Heart left ventricle (tissue), 16 donors: ENCODE data around the gene APC. TPM values are rescaled to one million over a fixed set of nuclear protein-coding genes. Genes with fewer than 3 reads are reported as not detected.

Experiments
- ATAC-seq, 4 donors: fragments of 200-7000 bp; cut with Tn5 transposase; one replicate each; pipeline ENCODE4 v1.9.1; 2020 to 2022; ENCODE audit warnings: moderate library complexity in 4 of 4, mild to moderate bottlenecking in 3 of 4, moderate number of reproducible peaks in 1 of 4
- DNase-seq, 5 donors: peaks; one replicate each; pipeline ENCODE4 v3.0.0-alpha.2; 2020
- H3K27ac ChIP-seq, 12 donors: fragments of 200-600 bp; sonication (generic) in 4 of 12; one replicate each; pipeline versions ENCODE4 v1.5.0 to v1.8.0; 2016 to 2022; ENCODE audit warnings: mild to moderate bottlenecking in 2 of 12
- H3K27me3 ChIP-seq, 9 donors: fragments of 200-600 bp; sonication (generic) in 2 of 9; one replicate each; pipeline versions ENCODE4 v1.5.1 to v1.8.0; 2016 to 2022; ENCODE audit warnings: mild to moderate bottlenecking in 3 of 9
- H3K36me3 ChIP-seq, 9 donors: fragments of 200-600 bp; sonication (generic) in 2 of 9; one replicate each; pipeline versions ENCODE4 v1.5.0 to v1.8.0; 2018 to 2022; ENCODE audit warnings: mild to moderate bottlenecking in 2 of 9
- H3K4me1 ChIP-seq, 12 donors: fragments of 200-600 bp; sonication (generic) in 4 of 12; one replicate each; pipeline versions ENCODE4 v1.5.0 to v1.8.0; 2016 to 2022; ENCODE audit warnings: mild to moderate bottlenecking in 3 of 12
- H3K4me3 ChIP-seq, 12 donors: fragments of 200-600 bp; sonication (generic) in 4 of 12; one replicate each; pipeline versions ENCODE4 v1.5.0 to v1.8.0; 2017 to 2022; ENCODE audit warnings: mild to moderate bottlenecking in 9 of 12, moderate library complexity in 4 of 12
- H3K9me3 ChIP-seq, 12 donors: fragments of 200-600 bp; sonication (generic) in 4 of 12; one replicate each; pipeline versions ENCODE4 v1.5.0 to v1.8.0; 2016 to 2022; ENCODE audit warnings: mild to moderate bottlenecking in 1 of 12
- POLR2A ChIP-seq, 2 donors: fragments of 450-650 bp; IDR thresholded peaks; one replicate each; pipeline ENCODE4 v1.6.1; 2017; ENCODE audit warnings: antibody characterized with exemption in 2 of 2, mild to moderate bottlenecking in 2 of 2, moderate library complexity in 2 of 2
- WGBS, 4 donors: extraction: QIAGEN DNeasy Blood & Tissue Kit in 2 of 4; methylation state at CpG; one replicate each; pipeline versions ENCODE4 v1.1.5 to v1.1.7; 2013 to 2018; 5-methylcytosine and 5-hydroxymethylcytosine counted together
- intact Hi-C, 10 donors: fragments of 100-400 bp; cut with DNase I; formaldehyde crosslinking; loops; one replicate each; pipeline versions ENCODE4 v1.11.1 to v1.14.2; 2022
- polyA plus RNA-seq, 2 donors: library from polyadenylated mRNA; stranded (reverse); fragments of 200-250 nt; gene quantifications; one replicate each; pipeline ENCODE4 v1.2.3, GENCODE V29; 2013
- total RNA-seq, 9 donors: library from RNA; depleted of rRNA in 2 of 9; stranded (reverse); fragments of >200 nt in 2 of 9; fragmentation: NEBNext Ultra II Directional in 3 of 9; extraction: Animal tissue kit (Norgen Biotek cat#: 25700) in 3 of 9; gene quantifications; one replicate each; pipeline versions ENCODE4 v1.1.0 to v1.2.4, GENCODE V29; 2016 to 2023
- TF ChIP-seq, protein P1 (sequence below), 12 donors: fragments of 200-600 bp; sonication (generic) in 4 of 12; IDR thresholded peaks; one replicate each; pipeline versions ENCODE4 v1.5.0 to v1.8.0; 2018 to 2022; ENCODE audit warnings: antibody characterized with exemption in 12 of 12, mild to moderate bottlenecking in 5 of 12
- donor health status: ischemic (EF 13 %, LVEDD 7.1; RV severe dilation, severe dysfunction).
- donor health status: healthy with polysubstance abuse.
- donor health status: DM: no; HTN: yes; CAD: no.
- donor health status: DM: no; HTN: no; CAD: no.
- donor health status: ischemic (EF 25% LVEDD 6.9; RV normal size, moderate dysfunction).
- donor health status: ischemic (EF 25% LVEDD 5.7; RV mildly dilated, moderate dysfunction).
- donor health status: healthy.
- donor health status: DM: yes; HTN: yes; CAD: no.
- donor health status: ischemic (EF 35%, LVEDD 5.7; RV mildly dilated, moderate dysfunction).
- donor health status: nonischemic (EF 11% LVEDD 7.7; RV severe dilation, severe dysfunction).
- donor health status: DM: yes; HTN: yes; CAD: no.
- donor health status: PGD.
- donor health status: ischemic (EF 29% LVEDD 5.4; RV normal size, mild dysfunction).
- donor health status: nonischemic (EF 23%, LVEDD 6.1; RV moderate dilation, normal function).

Gene APC
- total and polyA plus RNA-seq, 11 donors: 3.8 to 65.3 (median 37.4) TPM

DNA sequence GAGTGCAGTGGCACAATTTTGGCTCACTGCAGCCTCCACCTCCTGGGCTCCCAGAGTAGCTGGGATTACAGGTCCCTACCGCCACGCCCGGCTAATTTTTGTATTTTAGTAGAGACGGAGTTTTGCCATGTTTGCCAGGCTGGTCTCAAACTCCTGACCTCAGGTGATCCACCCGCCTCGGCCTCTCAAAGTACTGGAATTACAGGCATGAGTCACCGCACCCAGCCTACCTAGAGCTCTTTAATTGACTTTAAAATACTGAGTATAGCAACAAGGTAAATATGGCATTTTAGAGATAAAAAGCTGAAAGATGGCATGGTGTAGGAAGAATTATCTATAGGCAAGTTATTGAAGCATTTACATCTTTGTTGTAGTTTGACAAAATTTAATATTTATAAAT is 21.0 kb downstream of the APC start:
- no peak overlapping the region for H3K4me3 ChIP-seq
- no peak for TF ChIP-seq POLR2A (IDR thresholded peaks at IDR 0.05)
- TF ChIP-seq, protein P1, sequence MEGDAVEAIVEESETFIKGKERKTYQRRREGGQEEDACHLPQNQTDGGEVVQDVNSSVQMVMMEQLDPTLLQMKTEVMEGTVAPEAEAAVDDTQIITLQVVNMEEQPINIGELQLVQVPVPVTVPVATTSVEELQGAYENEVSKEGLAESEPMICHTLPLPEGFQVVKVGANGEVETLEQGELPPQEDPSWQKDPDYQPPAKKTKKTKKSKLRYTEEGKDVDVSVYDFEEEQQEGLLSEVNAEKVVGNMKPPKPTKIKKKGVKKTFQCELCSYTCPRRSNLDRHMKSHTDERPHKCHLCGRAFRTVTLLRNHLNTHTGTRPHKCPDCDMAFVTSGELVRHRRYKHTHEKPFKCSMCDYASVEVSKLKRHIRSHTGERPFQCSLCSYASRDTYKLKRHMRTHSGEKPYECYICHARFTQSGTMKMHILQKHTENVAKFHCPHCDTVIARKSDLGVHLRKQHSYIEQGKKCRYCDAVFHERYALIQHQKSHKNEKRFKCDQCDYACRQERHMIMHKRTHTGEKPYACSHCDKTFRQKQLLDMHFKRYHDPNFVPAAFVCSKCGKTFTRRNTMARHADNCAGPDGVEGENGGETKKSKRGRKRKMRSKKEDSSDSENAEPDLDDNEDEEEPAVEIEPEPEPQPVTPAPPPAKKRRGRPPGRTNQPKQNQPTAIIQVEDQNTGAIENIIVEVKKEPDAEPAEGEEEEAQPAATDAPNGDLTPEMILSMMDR (IDR thresholded peaks at IDR 0.05): no peak
- H3K4me1 ChIP-seq: peaks cover 0 to 18% (median 6%) of the 10 kb centered on the region in 12 donors
- H3K36me3 ChIP-seq: peaks cover 0 to 47% (median 18%) of the 10 kb centered on the region in 9 donors
- WGBS, 4 donors: 92 to 95% (median 94%) methylated on average over 7 of the region's 7 CpGs
- no peak overlapping the region for H3K27ac ChIP-seq
- intact Hi-C loops: loop anchor here in 5 of 10 donors (2.0 to 10.0 kb wide), 5 partner anchors 54 to 544 kb away; no protein-coding TSS in a partner anchor
- no peaks in the 10 kb centered on the region for H3K9me3 ChIP-seq
- ATAC-seq (no peak), DNase-seq (no peak)
- no peaks in the 10 kb centered on the region for H3K27me3 ChIP-seq

DNA sequence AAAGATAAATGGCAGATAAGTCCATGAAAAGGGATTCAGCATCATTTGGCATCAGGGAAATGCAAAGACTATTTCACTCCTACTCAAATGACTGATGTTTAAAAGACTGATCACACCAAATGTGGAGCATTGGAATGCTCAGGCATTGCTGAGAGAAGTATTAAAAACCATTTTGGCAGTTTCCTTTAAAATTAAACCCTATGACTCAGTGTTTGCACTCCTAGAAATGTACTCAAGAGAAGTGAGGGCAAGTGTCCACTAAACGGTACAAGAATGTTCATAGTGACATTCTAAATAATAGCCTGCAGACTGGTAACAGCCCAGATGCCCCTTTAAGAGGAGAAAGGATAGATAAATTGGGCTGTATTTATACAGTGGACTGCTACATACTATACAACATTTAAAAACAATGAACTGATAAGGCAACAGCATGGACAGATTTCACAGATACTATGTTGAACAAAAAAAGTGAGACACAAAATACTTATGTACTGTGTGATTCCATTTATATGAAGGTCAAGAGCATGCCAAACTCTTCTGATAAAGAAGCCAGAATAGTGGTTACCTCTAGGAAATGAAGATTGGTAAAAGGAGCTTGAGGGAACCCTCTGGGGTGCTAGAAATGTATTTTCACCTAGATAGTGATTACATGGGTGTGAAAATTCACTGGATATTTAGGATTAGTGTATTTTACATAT is 24.6 kb downstream of the APC start:
- peaks cover 0 to 10% (median 2%) of the 10 kb centered on the region in 12 donors for H3K4me1 ChIP-seq
- peaks cover 0 to 58% (median 26%) of the 10 kb centered on the region in 9 donors for H3K36me3 ChIP-seq
- TF ChIP-seq, protein P1 (IDR thresholded peaks at IDR 0.05): no peak
- TF ChIP-seq POLR2A (IDR thresholded peaks at IDR 0.05): no peak
- DNase-seq (no peak), ATAC-seq (no peak)
- WGBS, 4 donors: 13 to 42% (median 36%) methylated on average over 1 of the region's 1 CpG
- H3K27ac ChIP-seq: no peak overlapping the region
- intact Hi-C loops: loop anchor here in 1 of 10 donors (2.0 kb wide), 1 partner anchor 213 kb away; no protein-coding TSS in a partner anchor
- no peaks in the 10 kb centered on the region for H3K9me3 ChIP-seq
- H3K4me3 ChIP-seq: no peak overlapping the region
- H3K27me3 ChIP-seq: no peaks in the 10 kb centered on the region

DNA sequence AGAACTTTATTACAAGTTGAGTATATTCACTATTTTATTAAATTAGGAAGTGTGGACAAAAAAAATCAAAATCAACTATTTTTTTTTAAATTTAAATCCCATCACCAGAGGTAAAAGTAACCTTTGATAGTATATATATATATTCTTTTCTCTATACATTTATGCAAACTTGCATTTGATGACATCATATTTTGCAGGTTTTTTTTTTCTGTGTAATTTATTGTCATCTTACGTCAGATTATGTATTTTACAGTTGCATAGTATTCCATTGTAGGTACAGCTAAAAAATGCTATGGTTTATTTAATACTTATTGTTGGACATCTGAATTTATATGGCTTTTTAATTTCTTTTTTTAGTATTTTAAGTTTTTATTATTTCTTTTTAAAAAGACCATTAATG is 25.5 kb downstream of the APC start:
- no peak for DNase-seq
- H3K9me3 ChIP-seq: no peaks in the 10 kb centered on the region
- no peak overlapping the region for H3K4me3 ChIP-seq
- no peaks in the 10 kb centered on the region for H3K27me3 ChIP-seq
- H3K4me1 ChIP-seq: peaks cover 0 to 8% (median 0%) of the 10 kb centered on the region in 12 donors
- no peak for ATAC-seq
- TF ChIP-seq, protein P1 (IDR thresholded peaks at IDR 0.05): no peak
- TF ChIP-seq POLR2A (IDR thresholded peaks at IDR 0.05): no peak
- intact Hi-C loops: loop anchor here in 1 of 10 donors (2.0 kb wide), 1 partner anchor 214 kb away; no protein-coding TSS in a partner anchor
- H3K27ac ChIP-seq: no peak overlapping the region
- WGBS, 4 donors: 97 to 100% (median 98%) methylated on average over 1 of the region's 1 CpG
- peaks cover 0 to 64% (median 35%) of the 10 kb centered on the region in 9 donors for H3K36me3 ChIP-seq

DNA sequence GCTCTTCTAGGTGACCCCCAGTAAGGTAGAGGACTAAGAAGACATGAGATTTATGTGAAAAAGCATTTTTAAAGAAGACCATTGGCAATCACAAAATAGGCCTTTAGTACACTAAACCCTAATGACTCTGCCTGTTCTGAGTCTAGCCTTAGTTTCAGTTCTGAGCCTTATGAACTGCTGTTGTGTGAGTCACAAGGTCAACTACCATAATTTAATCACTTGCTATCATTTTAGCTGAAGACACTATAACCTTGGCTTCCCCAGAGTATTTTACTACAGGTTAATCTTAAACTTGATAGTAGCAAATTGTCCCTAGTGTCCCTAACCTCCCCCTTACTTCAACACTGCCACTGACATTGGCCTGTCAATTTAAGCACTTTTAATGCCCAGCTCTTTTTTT is 34.4 kb downstream of the APC start:
- H3K4me1 ChIP-seq: no peaks in the 10 kb centered on the region
- TF ChIP-seq, protein P1 (IDR thresholded peaks at IDR 0.05): no peak
- no peak for TF ChIP-seq POLR2A (IDR thresholded peaks at IDR 0.05)
- H3K27ac ChIP-seq: no peak overlapping the region
- H3K9me3 ChIP-seq: no peaks in the 10 kb centered on the region
- ATAC-seq (no peak), DNase-seq (no peak)
- intact Hi-C loops: no loop called here
- no peaks in the 10 kb centered on the region for H3K27me3 ChIP-seq
- H3K36me3 ChIP-seq: peaks cover 0 to 97% (median 80%) of the 10 kb centered on the region in 9 donors
- H3K4me3 ChIP-seq: no peak overlapping the region
